ENCODE results near the gene CLEC10A. TPM values are rescaled to one million over a fixed set of nuclear protein-coding genes. Genes with fewer than 3 reads are reported as not detected.

Gene CLEC10A
- total RNA-seq, 1 donor from 2014 or later = 8.3 TPM

DNA sequence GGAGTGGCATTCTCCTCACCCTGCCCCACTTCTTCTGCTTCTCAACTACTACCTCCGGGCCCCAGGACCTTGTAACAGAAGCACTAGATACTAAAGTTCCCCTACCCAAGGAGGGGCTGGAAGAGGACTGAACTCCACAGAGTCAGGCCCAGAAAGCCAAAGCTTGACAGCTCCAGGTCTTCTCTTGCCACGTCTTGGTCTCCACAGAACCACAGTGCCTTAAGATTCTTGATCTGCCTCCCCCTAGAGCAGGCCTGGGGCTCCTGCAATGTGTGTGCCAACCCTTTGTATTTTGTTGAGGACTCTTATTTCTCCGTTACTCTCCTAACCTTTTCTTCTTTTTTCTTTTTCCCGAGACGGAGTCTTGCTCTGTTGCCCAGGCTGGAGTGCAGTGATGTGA, 40.2 kb downstream of the CLEC10A start:
- DNase-seq (ENCODE audit: low spot score) = no peak

DNA sequence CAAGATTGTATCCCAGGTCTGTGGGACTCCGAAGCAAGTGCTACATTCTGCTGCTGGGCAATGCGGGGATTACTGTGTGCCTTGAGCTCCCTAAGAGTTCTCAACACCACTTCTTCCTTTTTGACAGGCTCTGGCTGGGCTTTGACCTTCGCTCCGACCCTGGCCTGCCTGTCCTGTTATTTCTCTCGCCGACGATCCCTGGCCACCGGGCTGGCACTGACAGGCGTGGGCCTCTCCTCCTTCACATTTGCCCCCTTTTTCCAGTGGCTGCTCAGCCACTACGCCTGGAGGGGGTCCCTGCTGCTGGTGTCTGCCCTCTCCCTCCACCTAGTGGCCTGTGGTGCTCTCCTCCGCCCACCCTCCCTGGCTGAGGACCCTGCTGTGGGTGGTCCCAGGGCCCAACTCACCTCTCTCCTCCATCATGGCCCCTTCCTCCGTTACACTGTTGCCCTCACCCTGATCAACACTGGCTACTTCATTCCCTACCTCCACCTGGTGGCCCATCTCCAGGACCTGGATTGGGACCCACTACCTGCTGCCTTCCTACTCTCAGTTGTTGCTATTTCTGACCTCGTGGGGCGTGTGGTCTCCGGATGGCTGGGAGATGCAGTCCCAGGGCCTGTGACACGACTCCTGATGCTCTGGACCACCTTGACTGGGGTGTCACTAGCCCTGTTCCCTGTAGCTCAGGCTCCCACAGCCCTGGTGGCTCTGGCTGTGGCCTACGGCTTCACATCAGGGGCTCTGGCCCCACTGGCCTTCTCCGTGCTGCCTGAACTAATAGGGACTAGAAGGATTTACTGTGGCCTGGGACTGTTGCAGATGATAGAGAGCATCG, 41.8 kb downstream of the CLEC10A start:
- DNase-seq (ENCODE audit: low spot score) = no peak

- peak; percentile 98 for DNase-seq (ENCODE audit: low spot score)
Measured at GRCh38 chr17:7035591-7036368, 44.3 kb downstream of the CLEC10A start, which contains the start of gene SLC16A13. Gene SLC16A13, plus strand, starts transcription at chr17:7036015. Its CDS starts 368 bp downstream, at chr17:7036383.

DNA sequence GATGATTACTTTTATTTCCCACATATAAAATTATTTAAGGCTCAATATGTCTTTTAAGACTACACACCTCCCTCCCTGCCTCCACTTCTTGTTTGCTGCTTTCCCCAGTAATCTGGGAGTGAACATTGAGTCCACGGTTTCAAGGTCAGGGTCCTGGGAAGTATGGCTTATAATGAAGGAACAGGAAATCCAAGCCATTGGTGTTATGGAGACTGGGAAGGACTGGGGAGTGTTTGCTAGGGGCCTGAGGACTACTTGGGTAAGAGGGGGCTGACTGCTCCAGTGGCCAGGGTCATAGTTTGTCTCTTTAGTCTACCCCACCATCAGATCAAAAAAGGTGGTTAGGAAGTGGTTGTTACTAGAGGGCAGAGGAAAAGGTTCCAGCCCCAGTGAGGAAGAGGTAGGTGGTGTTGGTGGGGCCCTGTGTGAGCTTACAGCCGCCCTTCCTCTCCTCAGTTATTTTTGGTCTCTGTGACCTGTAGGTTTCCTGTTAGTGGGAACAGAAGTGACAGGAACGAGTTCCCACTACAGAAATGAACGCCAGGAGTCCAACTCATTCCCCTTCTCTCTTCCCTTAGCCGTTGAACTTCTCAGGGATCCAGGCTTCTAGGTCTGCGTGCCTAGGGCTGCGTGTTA, 45.0 kb downstream of the CLEC10A start:
- no peak for DNase-seq (ENCODE audit: low spot score)

- no peak for DNase-seq (ENCODE audit: low spot score)
Measured at GRCh38 chr17:7029659-7030058, 50.4 kb downstream of the CLEC10A start.

DNA sequence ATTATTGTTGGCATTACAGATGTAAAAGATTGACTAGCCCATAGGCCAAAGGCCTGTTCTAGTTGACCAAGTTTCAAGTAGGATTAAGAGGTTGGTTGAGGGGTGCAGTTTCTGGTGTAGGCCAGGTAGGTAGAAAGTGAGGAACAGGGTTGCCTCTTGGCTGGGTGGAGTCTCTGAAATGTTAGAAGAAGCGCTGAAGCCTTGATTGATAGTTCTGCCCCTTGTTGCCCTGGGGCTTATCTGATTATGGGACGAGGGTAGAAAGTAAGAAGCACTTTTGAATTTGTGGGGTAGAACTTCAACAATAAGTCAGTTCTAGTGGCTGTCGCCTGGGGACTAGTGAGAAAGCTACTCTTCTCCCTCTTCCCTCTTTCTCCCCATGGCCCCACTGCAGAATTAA, 51.0 kb downstream of the CLEC10A start:
- no peak for DNase-seq (ENCODE audit: low spot score)

DNA sequence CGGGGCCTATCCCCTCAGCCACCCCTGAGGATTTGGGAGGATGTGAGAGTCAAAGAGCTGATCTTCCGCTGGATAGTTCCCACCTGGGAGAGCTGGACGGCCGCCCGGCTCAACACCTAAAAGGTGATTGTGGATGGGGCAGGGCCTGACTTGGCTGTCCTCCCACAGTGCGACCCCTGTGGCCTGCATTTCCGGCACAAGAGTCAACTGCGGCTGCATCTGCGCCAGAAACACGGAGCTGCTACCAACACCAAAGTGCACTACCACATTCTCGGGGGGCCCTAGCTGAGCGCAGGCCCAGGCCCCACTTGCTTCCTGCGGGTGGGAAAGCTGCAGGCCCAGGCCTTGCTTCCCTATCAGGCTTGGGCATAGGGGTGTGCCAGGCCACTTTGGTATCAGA, 52.7 kb downstream of the CLEC10A start:
- no peak for DNase-seq (ENCODE audit: low spot score)

DNA sequence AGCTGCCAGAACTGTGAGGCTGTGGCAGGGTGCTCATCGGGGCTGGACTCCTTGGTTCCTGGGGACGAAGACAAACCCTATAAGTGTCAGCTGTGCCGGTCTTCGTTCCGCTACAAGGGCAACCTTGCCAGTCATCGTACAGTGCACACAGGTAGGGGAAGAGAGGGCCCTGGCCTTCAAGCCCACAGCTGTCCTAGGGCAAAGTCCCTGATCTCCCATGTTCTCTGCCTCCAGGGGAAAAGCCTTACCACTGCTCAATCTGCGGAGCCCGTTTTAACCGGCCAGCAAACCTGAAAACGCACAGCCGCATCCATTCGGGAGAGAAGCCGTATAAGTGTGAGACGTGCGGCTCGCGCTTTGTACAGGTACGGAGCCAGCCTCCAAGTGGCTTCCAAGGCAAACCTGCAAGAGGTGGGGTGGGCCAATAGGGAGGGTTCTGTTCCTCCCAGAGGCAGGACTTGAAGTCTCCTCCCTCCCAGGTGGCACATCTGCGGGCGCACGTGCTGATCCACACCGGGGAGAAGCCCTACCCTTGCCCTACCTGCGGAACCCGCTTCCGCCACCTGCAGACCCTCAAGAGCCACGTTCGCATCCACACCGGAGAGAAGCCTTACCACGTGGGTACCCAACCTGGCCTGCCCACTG, 53.5 kb downstream of the CLEC10A start:
- DNase-seq (ENCODE audit: low spot score) = no peak

DNA sequence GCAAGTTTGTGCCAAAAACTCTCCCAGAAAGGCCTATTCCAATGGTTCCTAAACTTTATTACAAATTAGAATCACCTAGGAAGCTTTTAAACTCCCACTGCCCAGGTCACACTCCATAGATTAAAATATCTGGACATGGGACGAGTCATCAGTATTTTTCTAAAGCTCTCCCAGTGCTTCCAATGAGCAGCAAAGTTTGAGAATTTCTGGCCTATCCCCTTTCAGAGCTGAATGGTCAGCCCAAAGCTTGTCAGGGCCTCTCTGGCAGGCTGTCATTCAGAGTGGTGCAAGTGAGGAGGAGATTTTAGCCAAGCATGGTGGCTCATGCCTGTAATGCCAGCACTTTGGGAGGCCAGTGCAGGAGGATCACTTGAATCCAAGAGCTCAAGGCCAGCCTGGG, 54.8 kb downstream of the CLEC10A start:
- DNase-seq (ENCODE audit: low spot score) = no peak

Other genes with a start within 250 kb of the CLEC10A start
- not detected for gene TEKT1, start 248.5 kb downstream of the CLEC10A start, total RNA-seq
- gene ALOX12, start 84.2 kb downstream of the CLEC10A start, total RNA-seq = not detected
- gene RNASEK, start 67.6 kb downstream of the CLEC10A start, total RNA-seq = 228 TPM
- 6.2 TPM for gene BCL6B, start 57.2 kb downstream of the CLEC10A start, total RNA-seq
- gene SLC16A13, start 44.2 kb downstream of the CLEC10A start, total RNA-seq = 44.4 TPM
- 4.5 TPM for gene SLC16A11, start 36.2 kb downstream of the CLEC10A start, total RNA-seq
- 45.5 TPM for gene ASGR2, start 34.6 kb upstream of the CLEC10A start, total RNA-seq
- gene ASGR1, start 99.1 kb upstream of the CLEC10A start, total RNA-seq = 5.0 TPM
- 36.5 TPM for gene DLG4, start 139.6 kb upstream of the CLEC10A start, total RNA-seq
- gene ACADVL, start 139.7 kb upstream of the CLEC10A start, total RNA-seq = 914 TPM
- gene DVL2, start 154.3 kb upstream of the CLEC10A start, total RNA-seq = 60.9 TPM
- gene PHF23, start 159.2 kb upstream of the CLEC10A start, total RNA-seq = 32.3 TPM
- 587 TPM for gene GABARAP, start 162.2 kb upstream of the CLEC10A start, total RNA-seq
- gene CTDNEP1, start 171.5 kb upstream of the CLEC10A start, total RNA-seq = 107 TPM
- 47.9 TPM for gene ELP5, start 172.0 kb upstream of the CLEC10A start, total RNA-seq
- 248 TPM for gene CLDN7, start 182.2 kb upstream of the CLEC10A start, total RNA-seq
- 7.6 TPM for gene SLC2A4, start 201.5 kb upstream of the CLEC10A start, total RNA-seq
- gene YBX2, start 214.4 kb upstream of the CLEC10A start, total RNA-seq = 1.4 TPM
- gene EIF5A, start 227.4 kb upstream of the CLEC10A start, total RNA-seq = 233 TPM
- 71.8 TPM for gene GPS2, start 235.1 kb upstream of the CLEC10A start, total RNA-seq
- 50.3 TPM for gene NEURL4, start 249.1 kb upstream of the CLEC10A start, total RNA-seq

Measured in mucosa of gallbladder (tissue), 1 donor.